ENCODE measurements around the gene KLHL7.

The KLHL7 gene

GRCh38 chr7:23105644-23106056, at the start of gene KLHL7:
Gene KLHL7 (plus strand): TSS chr7:23105785. CDS start chr7:23106027, 242 bp downstream.
- H3K4me1 ChIP-seq (ENCODE audit: control insufficient read depth, insufficient read depth, low read length) = peaks cover 17% of the 10 kb centered on the region
- no peaks in the 10 kb centered on the region for H3K9me3 ChIP-seq (ENCODE audit: control insufficient read depth, insufficient read depth, low read length)
- peak within 1 kb of the TSS; percentile 93 for H3K4me3 ChIP-seq (ENCODE audit: low read depth, low read length)
- H3K36me3 ChIP-seq (ENCODE audit: control insufficient read depth, insufficient read depth, low read length) = no peaks in the 10 kb centered on the region
- peak within 1 kb of the TSS; percentile 83 for H3K9ac ChIP-seq (ENCODE audit: low read depth, low read length)
- H3K27me3 ChIP-seq (ENCODE audit: control insufficient read depth, insufficient read depth, low read length) = no peaks in the 10 kb centered on the region

- H3K27me3 ChIP-seq (ENCODE audit: control insufficient read depth, insufficient read depth, low read length) = no peaks in the 10 kb centered on the region
- no peaks in the 10 kb centered on the region for H3K9me3 ChIP-seq (ENCODE audit: control insufficient read depth, insufficient read depth, low read length)
- no peak overlapping the region for H3K9ac ChIP-seq (ENCODE audit: low read depth, low read length)
- H3K4me3 ChIP-seq (ENCODE audit: low read depth, low read length) = no peak overlapping the region
- no peaks in the 10 kb centered on the region for H3K36me3 ChIP-seq (ENCODE audit: control insufficient read depth, insufficient read depth, low read length)
- H3K4me1 ChIP-seq (ENCODE audit: control insufficient read depth, insufficient read depth, low read length) = peaks cover 4% of the 10 kb centered on the region
Measured at GRCh38 chr7:23058408-23059096, 47.0 kb upstream of the KLHL7 start.

- Histone ChIP-seq H3K9ac (ENCODE audit: low read depth, low read length) (no peak overlapping the region), H3K36me3 (ENCODE audit: control insufficient read depth, insufficient read depth, low read length) (no peaks in the 10 kb centered on the region), H3K4me1 (ENCODE audit: control insufficient read depth, insufficient read depth, low read length) (no peaks in the 10 kb centered on the region), H3K4me3 (ENCODE audit: low read depth, low read length) (no peak overlapping the region), H3K27me3 (ENCODE audit: control insufficient read depth, insufficient read depth, low read length) (no peaks in the 10 kb centered on the region), H3K9me3 (ENCODE audit: control insufficient read depth, insufficient read depth, low read length) (no peaks in the 10 kb centered on the region)
Measured at GRCh38 chr7:23061327-23061726, 44.3 kb upstream of the KLHL7 start.

- Histone ChIP-seq H3K9me3 (ENCODE audit: control insufficient read depth, insufficient read depth, low read length) (no peaks in the 10 kb centered on the region), H3K4me3 (ENCODE audit: low read depth, low read length) (no peak overlapping the region), H3K36me3 (ENCODE audit: control insufficient read depth, insufficient read depth, low read length) (no peaks in the 10 kb centered on the region), H3K9ac (ENCODE audit: low read depth, low read length) (no peak overlapping the region), H3K27me3 (ENCODE audit: control insufficient read depth, insufficient read depth, low read length) (no peaks in the 10 kb centered on the region), H3K4me1 (ENCODE audit: control insufficient read depth, insufficient read depth, low read length) (peaks cover 5% of the 10 kb centered on the region)
Measured at GRCh38 chr7:23062452-23062851, 43.1 kb upstream of the KLHL7 start.

- Histone ChIP-seq H3K9me3 (ENCODE audit: control insufficient read depth, insufficient read depth, low read length) (no peaks in the 10 kb centered on the region), H3K27me3 (ENCODE audit: control insufficient read depth, insufficient read depth, low read length) (no peaks in the 10 kb centered on the region), H3K4me3 (ENCODE audit: low read depth, low read length) (no peak overlapping the region), H3K4me1 (ENCODE audit: control insufficient read depth, insufficient read depth, low read length) (peaks cover 6% of the 10 kb centered on the region), H3K9ac (ENCODE audit: low read depth, low read length) (no peak overlapping the region), H3K36me3 (ENCODE audit: control insufficient read depth, insufficient read depth, low read length) (no peaks in the 10 kb centered on the region)
Measured at GRCh38 chr7:23065974-23066373, 39.6 kb upstream of the KLHL7 start.

- Histone ChIP-seq H3K9ac (ENCODE audit: low read depth, low read length) (no peak overlapping the region), H3K9me3 (ENCODE audit: control insufficient read depth, insufficient read depth, low read length) (no peaks in the 10 kb centered on the region)
Measured at GRCh38 chr7:23067271-23067670, 38.3 kb upstream of the KLHL7 start.

GRCh38 chr7:23072048-23072447, 33.5 kb upstream of the KLHL7 start:
- H3K27me3 ChIP-seq (ENCODE audit: control insufficient read depth, insufficient read depth, low read length) = no peaks in the 10 kb centered on the region
- no peaks in the 10 kb centered on the region for H3K36me3 ChIP-seq (ENCODE audit: control insufficient read depth, insufficient read depth, low read length)
- H3K4me1 ChIP-seq (ENCODE audit: control insufficient read depth, insufficient read depth, low read length) = peaks cover 11% of the 10 kb centered on the region
- H3K4me3 ChIP-seq (ENCODE audit: low read depth, low read length) = no peak overlapping the region
- H3K9me3 ChIP-seq (ENCODE audit: control insufficient read depth, insufficient read depth, low read length) = no peaks in the 10 kb centered on the region
- H3K9ac ChIP-seq (ENCODE audit: low read depth, low read length) = no peak overlapping the region

More at GRCh38 chr7:23067271-23067670, 38.3 kb upstream of the KLHL7 start:
- Histone ChIP-seq H3K36me3 (ENCODE audit: control insufficient read depth, insufficient read depth, low read length) (no peaks in the 10 kb centered on the region), H3K4me1 (ENCODE audit: control insufficient read depth, insufficient read depth, low read length) (peaks cover 6% of the 10 kb centered on the region), H3K27me3 (ENCODE audit: control insufficient read depth, insufficient read depth, low read length) (no peaks in the 10 kb centered on the region), H3K4me3 (ENCODE audit: low read depth, low read length) (no peak overlapping the region)

- no peaks in the 10 kb centered on the region for H3K36me3 ChIP-seq (ENCODE audit: control insufficient read depth, insufficient read depth, low read length)
- H3K27me3 ChIP-seq (ENCODE audit: control insufficient read depth, insufficient read depth, low read length) = no peaks in the 10 kb centered on the region
- no peak overlapping the region for H3K9ac ChIP-seq (ENCODE audit: low read depth, low read length)
- no peaks in the 10 kb centered on the region for H3K9me3 ChIP-seq (ENCODE audit: control insufficient read depth, insufficient read depth, low read length)
- no peak overlapping the region for H3K4me3 ChIP-seq (ENCODE audit: low read depth, low read length)
- peaks cover 7% of the 10 kb centered on the region for H3K4me1 ChIP-seq (ENCODE audit: control insufficient read depth, insufficient read depth, low read length)
Measured at GRCh38 chr7:23072922-23073321, 32.7 kb upstream of the KLHL7 start.

GRCh38 chr7:23074443-23075261, 30.9 kb upstream of the KLHL7 start:
- Histone ChIP-seq H3K4me3 (ENCODE audit: low read depth, low read length) (no peak overlapping the region), H3K36me3 (ENCODE audit: control insufficient read depth, insufficient read depth, low read length) (no peaks in the 10 kb centered on the region), H3K4me1 (ENCODE audit: control insufficient read depth, insufficient read depth, low read length) (peaks cover 7% of the 10 kb centered on the region), H3K9ac (ENCODE audit: low read depth, low read length) (no peak overlapping the region), H3K9me3 (ENCODE audit: control insufficient read depth, insufficient read depth, low read length) (no peaks in the 10 kb centered on the region), H3K27me3 (ENCODE audit: control insufficient read depth, insufficient read depth, low read length) (no peaks in the 10 kb centered on the region)

- no peaks in the 10 kb centered on the region for H3K9me3 ChIP-seq (ENCODE audit: control insufficient read depth, insufficient read depth, low read length)
- no peak overlapping the region for H3K4me3 ChIP-seq (ENCODE audit: low read depth, low read length)
- H3K36me3 ChIP-seq (ENCODE audit: control insufficient read depth, insufficient read depth, low read length) = no peaks in the 10 kb centered on the region
- no peaks in the 10 kb centered on the region for H3K27me3 ChIP-seq (ENCODE audit: control insufficient read depth, insufficient read depth, low read length)
- peaks cover 8% of the 10 kb centered on the region for H3K4me1 ChIP-seq (ENCODE audit: control insufficient read depth, insufficient read depth, low read length)
- H3K9ac ChIP-seq (ENCODE audit: low read depth, low read length) = no peak overlapping the region
Measured at GRCh38 chr7:23075571-23075970, 30.0 kb upstream of the KLHL7 start.

GRCh38 chr7:23076772-23077171, 28.8 kb upstream of the KLHL7 start:
- peaks cover 11% of the 10 kb centered on the region for H3K4me1 ChIP-seq (ENCODE audit: control insufficient read depth, insufficient read depth, low read length)
- H3K9me3 ChIP-seq (ENCODE audit: control insufficient read depth, insufficient read depth, low read length) = no peaks in the 10 kb centered on the region
- H3K36me3 ChIP-seq (ENCODE audit: control insufficient read depth, insufficient read depth, low read length) = no peaks in the 10 kb centered on the region
- H3K9ac ChIP-seq (ENCODE audit: low read depth, low read length) = no peak overlapping the region
- no peaks in the 10 kb centered on the region for H3K27me3 ChIP-seq (ENCODE audit: control insufficient read depth, insufficient read depth, low read length)
- no peak overlapping the region for H3K4me3 ChIP-seq (ENCODE audit: low read depth, low read length)

GRCh38 chr7:23093111-23093510, 12.5 kb upstream of the KLHL7 start:
- no peaks in the 10 kb centered on the region for H3K36me3 ChIP-seq (ENCODE audit: control insufficient read depth, insufficient read depth, low read length)
- H3K9ac ChIP-seq (ENCODE audit: low read depth, low read length) = no peak overlapping the region
- H3K4me3 ChIP-seq (ENCODE audit: low read depth, low read length) = no peak overlapping the region
- H3K4me1 ChIP-seq (ENCODE audit: control insufficient read depth, insufficient read depth, low read length) = no peaks in the 10 kb centered on the region
- H3K27me3 ChIP-seq (ENCODE audit: control insufficient read depth, insufficient read depth, low read length) = no peaks in the 10 kb centered on the region
- H3K9me3 ChIP-seq (ENCODE audit: control insufficient read depth, insufficient read depth, low read length) = no peaks in the 10 kb centered on the region

Data from iPS-15b (cell line).